Esophagus muscularis mucosa (tissue), 4 donors: ENCODE results near the gene POLN.

Experiments used
- EP300 ChIP-seq: sonication (generic); formaldehyde crosslinking; IDR thresholded peaks from one replicate; pipeline ENCODE4 v1.6.1; 2017; ENCODE audit warnings: antibody characterized with exemption
- POLR2A ChIP-seq: fragments of 450-650 bp; IDR thresholded peaks from one replicate; pipeline ENCODE4 v1.6.1; 2017; ENCODE audit warnings: antibody characterized with exemption, moderate library complexity, mild to moderate bottlenecking, low read depth
- POLR2AphosphoS5 ChIP-seq, 2 donors: sonication (generic); formaldehyde crosslinking; IDR thresholded peaks; one replicate each; pipeline ENCODE4 v1.6.1; 2017; ENCODE audit warnings: antibody characterized with exemption in 2 of 2
- TF ChIP-seq, protein P1 (sequence below), 3 experiments: fragments of 200-600 bp in 2 of 3; fragments of 450-650 bp in 1 of 3; sonication (generic) in 2 of 3; IDR thresholded peaks; one replicate each; pipeline ENCODE4 v1.5.1; 2017 to 2019; ENCODE audit warnings: antibody characterized with exemption in 3 of 3, mild to moderate bottlenecking in 2 of 3, moderate library complexity in 1 of 3

DNA sequence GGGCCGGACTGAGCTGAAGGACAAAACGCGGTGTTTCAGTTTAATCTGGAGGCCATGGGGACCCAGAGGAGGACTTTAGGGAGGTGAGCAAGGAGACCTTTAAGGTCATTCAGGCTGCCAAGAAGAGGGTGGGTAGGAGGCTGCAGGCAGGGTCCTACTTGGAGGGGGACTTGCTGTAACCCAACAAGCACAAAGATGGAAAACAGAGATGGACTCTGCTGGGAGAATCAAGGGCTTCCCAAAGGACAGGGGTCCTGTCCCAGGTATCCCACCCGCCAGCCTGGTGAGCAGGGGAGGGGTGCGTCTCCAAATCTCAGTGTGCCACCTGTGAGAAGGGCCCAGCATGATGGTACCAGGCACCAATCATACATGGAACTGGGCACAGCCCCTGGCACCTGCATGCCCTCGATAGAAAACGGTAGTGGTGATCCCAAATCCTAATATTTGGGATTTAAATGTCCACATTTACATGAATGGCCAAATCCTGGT, 3.9 kb upstream of the POLN start:
- TF ChIP-seq POLR2A (no peak), POLR2AphosphoS5 (IDR thresholded peaks at IDR 0.05) (no peak), EP300 (no peak)
- TF ChIP-seq, protein P1, sequence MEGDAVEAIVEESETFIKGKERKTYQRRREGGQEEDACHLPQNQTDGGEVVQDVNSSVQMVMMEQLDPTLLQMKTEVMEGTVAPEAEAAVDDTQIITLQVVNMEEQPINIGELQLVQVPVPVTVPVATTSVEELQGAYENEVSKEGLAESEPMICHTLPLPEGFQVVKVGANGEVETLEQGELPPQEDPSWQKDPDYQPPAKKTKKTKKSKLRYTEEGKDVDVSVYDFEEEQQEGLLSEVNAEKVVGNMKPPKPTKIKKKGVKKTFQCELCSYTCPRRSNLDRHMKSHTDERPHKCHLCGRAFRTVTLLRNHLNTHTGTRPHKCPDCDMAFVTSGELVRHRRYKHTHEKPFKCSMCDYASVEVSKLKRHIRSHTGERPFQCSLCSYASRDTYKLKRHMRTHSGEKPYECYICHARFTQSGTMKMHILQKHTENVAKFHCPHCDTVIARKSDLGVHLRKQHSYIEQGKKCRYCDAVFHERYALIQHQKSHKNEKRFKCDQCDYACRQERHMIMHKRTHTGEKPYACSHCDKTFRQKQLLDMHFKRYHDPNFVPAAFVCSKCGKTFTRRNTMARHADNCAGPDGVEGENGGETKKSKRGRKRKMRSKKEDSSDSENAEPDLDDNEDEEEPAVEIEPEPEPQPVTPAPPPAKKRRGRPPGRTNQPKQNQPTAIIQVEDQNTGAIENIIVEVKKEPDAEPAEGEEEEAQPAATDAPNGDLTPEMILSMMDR (IDR thresholded peaks at IDR 0.05), result no peak
